GM10266 (cell line): Measurements from ENCODE around the gene S100P.
"Not testable (repeated sequence)": the region's sequence is repeated elsewhere in the genome, so short reads cannot be mapped to it uniquely, and the experiment has no call there.

Experiments
- DNase-seq: peaks from one replicate; pipeline ENCODE4 v3.0.0; 2012; ENCODE audit errors: extremely low spot score
- CTCF ChIP-seq: IDR thresholded peaks from 2 replicates; pipeline ENCODE4 v1.5.1; 2012; ENCODE audit warnings: mild to moderate bottlenecking, low read depth; ENCODE audit not compliant: control insufficient read depth, insufficient read depth; ENCODE audit errors: missing control alignments

S100P gene

GRCh38 chr4:6665320-6665654 is 28.4 kb upstream of the S100P start:
- no peak for DNase-seq
- TF ChIP-seq CTCF, result no peak

GRCh38 chr4:6668391-6668790 is 25.3 kb upstream of the S100P start:
- no peak for DNase-seq
- no peak for TF ChIP-seq CTCF

GRCh38 chr4:6671648-6672047 is 22.0 kb upstream of the S100P start:
- no peak for DNase-seq
- no peak for TF ChIP-seq CTCF

- DNase-seq, result no peak
- no peak for TF ChIP-seq CTCF
Measured at GRCh38 chr4:6672131-6672530, 21.5 kb upstream of the S100P start.

GRCh38 chr4:6672541-6673190 is 21.0 kb upstream of the S100P start:
- DNase-seq, result not testable (repeated sequence)

GRCh38 chr4:6673191-6673659 is 20.5 kb upstream of the S100P start:
- DNase-seq, result not testable (repeated sequence)

GRCh38 chr4:6673660-6674499 is 19.8 kb upstream of the S100P start:
- no peak for TF ChIP-seq CTCF
- peak; percentile 99 for DNase-seq

GRCh38 chr4:6674500-6675149 is 19.1 kb upstream of the S100P start:
- peak; percentile 58 for TF ChIP-seq CTCF
- DNase-seq, result peak; percentile 72
